Stimulated activated naive CD8-positive, alpha-beta T cell treated with anti-CD3 and anti-CD28 coated beads, Interleukin-15, Interleukin-2, amounts not matched to agents 100 U/mL and 50 U/mL, for 24 hours (primary cell): ENCODE measurements around the gene MARS1.
"Not testable (repeated sequence)": the region's sequence is repeated elsewhere in the genome, so short reads cannot be mapped to it uniquely, and the experiment has no call there.

Experiments
- ATAC-seq: fragments of 150-1000 bp; cut with Tn5 transposase; one replicate; pipeline ENCODE4 v1.10.0; 2021
- DNase-seq: peaks from one replicate; pipeline ENCODE4 v3.0.0; 2021

The MARS1 gene

DNA sequence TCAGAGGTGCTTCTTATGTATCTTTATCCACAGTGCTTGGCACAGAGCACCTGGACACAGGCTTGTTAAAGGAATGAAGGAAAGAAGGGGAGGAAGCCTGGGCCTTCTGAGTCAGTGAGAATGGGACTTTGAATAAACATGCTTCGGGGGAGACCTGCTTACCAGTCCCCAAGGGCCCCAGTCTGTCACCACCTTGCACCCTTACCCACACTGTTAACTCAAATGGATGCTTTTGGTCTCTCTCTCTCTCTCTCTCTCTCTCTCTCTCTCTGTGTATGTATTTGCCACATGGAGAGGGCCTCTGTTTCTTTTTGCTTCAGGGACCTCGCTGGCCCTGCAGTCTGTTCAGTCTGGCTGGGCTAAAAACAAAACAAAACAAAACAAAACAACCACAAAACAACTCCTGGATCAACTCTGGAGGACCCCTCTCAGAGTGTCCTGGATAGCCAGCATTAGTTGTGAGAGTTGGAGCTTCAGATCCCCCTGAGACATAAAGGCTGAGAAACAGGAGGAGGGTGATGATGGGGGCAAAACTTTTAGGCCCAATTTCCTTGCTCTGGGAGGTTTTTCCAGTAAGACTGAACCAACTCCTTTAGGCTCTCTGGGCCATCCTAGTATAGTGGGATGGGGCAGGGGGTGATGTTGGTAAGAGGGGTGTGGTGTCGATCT is 63.9 kb downstream of the MARS1 start:
- DNase-seq, result no peak
- no peak for ATAC-seq

DNA sequence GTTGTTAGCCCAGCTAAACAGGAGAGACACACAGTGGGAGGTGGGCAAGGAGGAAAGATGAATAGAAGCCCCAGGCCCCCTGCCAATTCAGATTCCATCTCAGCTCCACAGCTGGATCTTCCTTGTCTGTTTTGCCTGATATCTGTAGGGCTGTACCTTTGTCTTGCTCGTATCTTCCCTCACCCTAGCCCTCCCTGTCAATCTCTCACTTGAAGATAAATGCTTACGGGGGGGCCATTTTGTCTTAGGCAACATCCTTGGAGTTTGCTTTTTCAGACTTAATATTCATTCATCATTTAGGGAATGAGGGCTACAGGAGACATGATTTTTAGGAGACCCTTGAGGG is 64.4 kb downstream of the MARS1 start:
- ATAC-seq, result no peak
- no peak for DNase-seq

DNA sequence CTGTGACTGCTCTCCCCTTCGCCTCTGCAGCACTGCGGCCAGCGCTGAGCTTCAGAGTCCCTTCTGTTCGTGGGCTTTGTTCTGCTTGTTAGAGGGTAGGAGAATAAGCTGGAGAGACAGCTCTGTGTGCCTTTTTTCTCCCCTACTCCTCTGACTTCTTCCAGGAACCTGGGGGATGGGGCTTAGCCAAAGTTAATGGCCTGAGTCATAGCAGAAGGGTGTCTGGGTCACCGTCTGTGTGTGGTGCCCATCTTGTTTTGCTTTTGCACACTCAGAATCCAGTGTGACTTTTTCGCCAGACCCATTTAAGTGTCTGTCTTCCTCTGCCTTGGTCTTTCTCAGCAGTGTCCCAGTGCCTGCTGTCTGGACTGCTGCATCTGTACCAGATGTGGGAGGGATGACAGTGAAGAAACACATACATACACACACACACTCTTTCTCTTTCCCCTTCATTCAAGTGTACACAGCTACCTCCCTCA is 65.0 kb downstream of the MARS1 start:
- no peak for DNase-seq
- ATAC-seq, result no peak

DNA sequence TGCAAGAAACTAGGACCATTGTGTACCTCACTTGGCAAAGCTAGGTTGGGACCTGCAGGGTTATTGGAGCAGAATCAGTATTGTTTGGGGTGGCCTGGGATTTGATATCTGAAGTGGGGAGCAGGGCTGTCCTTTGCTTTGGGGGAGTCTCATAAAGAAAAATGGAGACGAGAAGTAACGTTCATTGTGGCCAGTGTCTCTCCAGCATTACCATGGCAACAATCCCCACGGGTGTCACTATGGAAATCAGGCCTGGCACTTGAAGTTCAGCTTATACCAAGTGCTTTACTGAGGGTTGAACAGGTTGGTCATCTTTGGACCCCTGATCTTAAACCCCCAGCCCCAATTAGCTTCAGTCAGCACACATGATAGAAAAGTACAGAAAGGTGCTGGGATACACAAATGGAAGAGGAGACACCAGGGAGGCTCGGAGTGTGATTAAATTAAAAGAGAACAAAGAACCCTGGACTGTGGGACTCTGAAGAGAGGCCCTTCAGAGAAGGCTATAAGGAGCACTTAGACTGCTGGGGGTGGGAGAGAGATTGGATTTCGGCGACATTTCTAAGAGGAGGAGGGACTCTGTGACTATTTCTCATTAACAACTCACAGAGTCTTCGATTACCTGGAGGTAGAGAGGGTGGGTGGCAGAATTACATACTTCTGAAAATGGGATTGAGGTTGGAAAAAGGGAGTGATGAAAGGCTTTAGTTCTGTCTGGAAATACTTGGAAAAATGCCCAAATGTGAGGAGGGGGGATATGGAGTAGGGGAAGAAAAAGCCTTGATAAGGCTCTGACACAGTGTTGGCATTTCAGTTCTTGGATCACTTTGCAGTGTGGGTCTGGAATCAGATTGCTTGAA is 65.7 kb downstream of the MARS1 start:
- DNase-seq, result no peak
- ATAC-seq, result no peak

DNA sequence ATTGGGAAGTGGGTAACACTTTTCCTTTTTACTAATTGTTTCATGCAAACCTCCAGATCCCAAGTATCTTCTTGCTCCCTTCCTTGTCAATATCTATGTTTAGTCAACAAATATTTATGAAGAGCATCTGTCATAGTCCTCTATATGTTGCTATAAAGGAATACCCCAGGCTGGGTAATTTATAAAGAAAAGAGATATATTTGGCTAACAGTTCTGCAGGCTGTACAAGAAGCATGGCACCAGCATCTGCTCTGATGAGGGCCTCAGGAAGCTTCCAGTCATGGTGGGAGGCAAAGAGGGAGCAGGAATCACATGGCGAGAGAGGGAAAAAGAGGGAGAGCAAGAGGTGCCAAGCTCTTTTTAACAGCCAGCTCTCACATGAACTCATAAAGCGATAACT is 66.6 kb downstream of the MARS1 start:
- ATAC-seq, result no peak
- DNase-seq, result no peak

DNA sequence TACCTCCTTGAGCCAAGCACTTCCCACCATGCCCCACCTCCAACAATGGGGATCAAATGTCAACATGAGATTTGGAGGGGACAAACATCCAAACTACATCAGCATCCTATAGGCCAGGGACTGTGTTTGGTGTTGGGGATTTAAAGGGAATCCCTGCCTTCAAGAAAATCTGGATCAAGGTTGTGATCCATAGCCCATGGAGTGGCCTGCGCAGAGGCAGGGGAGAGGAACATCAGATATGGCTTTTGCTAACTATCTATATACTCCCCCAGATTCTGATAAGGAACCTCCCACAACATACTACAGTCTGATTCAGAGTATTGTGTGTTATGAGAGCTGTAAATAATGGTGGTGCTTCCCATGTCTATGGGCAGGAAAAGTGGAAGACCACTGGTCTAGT is 67.0 kb downstream of the MARS1 start:
- ATAC-seq, result no peak

DNA sequence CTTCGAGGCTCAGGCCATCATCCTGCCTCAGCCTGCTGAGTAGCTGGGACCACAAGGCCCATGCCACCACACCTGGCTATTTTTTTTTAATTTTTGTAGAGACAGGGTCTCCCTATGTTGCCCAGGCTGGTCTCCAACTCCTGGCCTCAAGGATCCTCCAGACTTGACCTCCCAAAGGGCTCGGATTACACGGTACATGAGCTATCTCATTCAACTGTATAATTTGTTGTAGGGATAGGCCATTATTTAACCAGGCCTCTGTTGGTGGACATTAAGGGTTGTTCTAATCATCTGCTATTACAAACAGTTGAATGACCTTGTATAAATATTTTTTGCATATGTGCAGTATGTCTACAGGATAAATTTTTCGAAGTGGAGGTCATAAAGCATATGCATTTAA is 71.0 kb downstream of the MARS1 start:
- DNase-seq, result no peak
- ATAC-seq, result no peak

More for the DNA sequence above, 67.0 kb downstream of the MARS1 start:
- no peak for DNase-seq

DNA sequence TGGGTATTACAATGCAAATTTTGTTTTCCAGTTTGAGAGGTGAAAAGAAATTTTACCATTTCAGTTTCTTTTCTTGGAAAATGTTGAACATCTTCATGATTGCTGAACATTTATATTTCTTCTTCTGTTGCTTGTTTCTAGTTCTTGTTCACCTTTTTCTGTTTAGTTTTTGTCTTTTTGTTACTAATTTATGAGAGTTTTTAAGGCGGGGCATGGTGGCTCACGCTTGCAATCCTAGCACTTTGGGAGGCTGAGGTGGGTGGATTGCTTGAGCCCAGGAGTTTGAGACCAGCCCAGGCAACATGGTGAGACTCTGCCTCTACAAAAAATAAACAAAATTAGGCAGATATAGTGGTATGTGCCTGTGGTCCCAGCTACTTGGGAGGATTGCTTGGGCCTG is 72.6 kb downstream of the MARS1 start:
- ATAC-seq, result no peak
- no peak for DNase-seq

DNA sequence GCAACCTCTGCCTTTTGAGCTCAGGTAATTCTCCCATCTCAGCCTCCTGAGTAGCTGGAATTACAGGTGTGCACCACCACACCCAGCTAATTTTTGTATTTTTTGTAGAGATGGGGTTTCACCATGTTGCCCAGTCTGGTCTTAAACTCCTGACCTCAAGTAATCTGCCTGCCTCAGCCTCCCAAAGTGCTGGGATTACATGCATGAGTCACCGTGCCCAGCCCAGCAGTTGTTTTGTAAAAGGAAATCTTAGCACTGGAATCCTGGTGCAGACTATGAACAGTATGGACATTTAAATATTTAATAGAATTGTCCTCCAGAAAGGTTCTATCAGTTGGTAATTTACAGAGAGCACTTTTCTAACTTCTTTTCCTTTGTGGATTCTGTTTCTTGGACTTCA is 73.2 kb downstream of the MARS1 start:
- DNase-seq, ATAC-seq: not testable (repeated sequence)

DNA sequence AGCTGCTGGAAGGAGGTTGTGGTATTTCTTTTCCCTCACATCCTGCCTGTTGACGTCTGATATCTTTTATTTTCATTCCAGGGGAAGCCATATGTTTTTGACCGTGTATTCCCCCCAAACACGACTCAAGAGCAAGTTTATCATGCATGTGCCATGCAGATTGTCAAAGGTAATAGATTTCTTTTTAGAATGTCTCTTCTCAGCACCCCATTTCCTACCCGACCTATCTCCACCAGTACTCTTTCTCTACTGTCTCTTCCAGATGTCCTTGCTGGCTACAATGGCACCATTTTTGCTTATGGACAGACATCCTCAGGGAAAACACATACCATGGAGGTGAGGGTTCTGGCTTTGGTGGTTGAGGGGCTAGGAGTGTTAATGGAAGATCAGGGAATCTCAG is 75.5 kb downstream of the MARS1 start:
- DNase-seq (no peak), ATAC-seq (no peak)

DNA sequence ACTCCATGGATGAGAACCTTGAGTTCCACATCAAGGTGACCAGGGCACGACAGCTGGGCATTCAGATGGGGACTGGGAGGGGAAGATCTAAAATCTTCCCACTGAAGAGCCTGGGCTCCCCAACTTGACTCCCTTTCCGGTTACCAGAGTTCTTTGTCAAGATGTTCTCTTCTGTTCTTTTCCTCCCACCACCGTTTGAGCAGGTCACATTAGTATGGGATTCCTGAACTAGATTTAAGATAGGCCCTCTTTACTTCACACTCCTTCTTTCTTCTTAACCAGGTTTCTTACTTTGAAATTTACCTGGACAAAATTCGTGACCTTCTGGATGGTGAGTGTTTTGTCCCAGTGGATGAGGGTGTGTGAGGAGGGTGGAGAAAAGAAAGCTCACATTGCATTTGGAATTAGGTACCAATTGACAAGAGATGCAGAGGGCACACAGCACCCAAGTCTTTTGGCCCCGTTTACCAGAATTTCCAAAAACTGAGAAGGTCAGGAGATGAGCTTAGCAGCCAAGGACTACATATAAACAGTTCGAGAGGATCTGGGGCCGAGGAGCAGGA is 76.4 kb downstream of the MARS1 start:
- ATAC-seq, result no peak
- DNase-seq, result no peak
